ENCODE data around the gene GFPT1. TPM values are rescaled to one million over a fixed set of nuclear protein-coding genes. Genes with fewer than 3 reads are reported as not detected.

GFPT1 gene
- total and polyA plus RNA-seq, 4 donors: 14.7 to 42.6 (median 18.1) TPM

- Histone ChIP-seq H3K36me3 (ENCODE audit: control insufficient read depth in 4 of 4, insufficient read depth in 3 of 4, low read depth in 1 of 4, low read length in 3 of 4) (peaks cover 0 to 8% (median 5%) of the 10 kb centered on the region in 4 donors), H3K27me3 (ENCODE audit: control insufficient read depth in 4 of 4, insufficient read depth in 4 of 4, low read length in 3 of 4) (no peaks in the 10 kb centered on the region), H3K4me3 (ENCODE audit: low read depth in 1 of 3, low read length in 3 of 3) (no peak overlapping the region), H3K4me1 (ENCODE audit: control insufficient read depth in 4 of 4, insufficient read depth in 4 of 4, low read length in 3 of 4) (peaks cover 0 to 8% (median under 1%) of the 10 kb centered on the region in 4 donors), H3K9ac (ENCODE audit: low read depth in 1 of 2, low read length in 2 of 2) (no peak overlapping the region), H3K27ac (ENCODE audit: low read depth in 1 of 2, low read length in 2 of 2) (no peak overlapping the region), H3K9me3 (ENCODE audit: control insufficient read depth in 4 of 4, low read length in 3 of 4) (no peaks in the 10 kb centered on the region)
- TF ChIP-seq FOXA2 (IDR thresholded peaks at IDR 0.05): no peak
- no peak for TF ChIP-seq HNF4G (IDR thresholded peaks at IDR 0.05)
- no peak for TF ChIP-seq RAD21 (IDR thresholded peaks at IDR 0.05)
- no peak for TF ChIP-seq HNF4A (conservative IDR thresholded peaks at IDR 0.05)
- no peak for TF ChIP-seq MAX (IDR thresholded peaks at IDR 0.05)
- TF ChIP-seq TAF1 (conservative IDR thresholded peaks at IDR 0.05): no peak
- no peak for TF ChIP-seq ATF3 (IDR thresholded peaks at IDR 0.05)
- TF ChIP-seq SP1 (IDR thresholded peaks at IDR 0.05): no peak
- no peak for TF ChIP-seq NR2F2 (IDR thresholded peaks at IDR 0.05)
- no peak for TF ChIP-seq GABPA (IDR thresholded peaks at IDR 0.05 in 1 of 2, conservative IDR thresholded peaks at IDR 0.05 in 1 of 2)
- no peak for TF ChIP-seq YY1 (IDR thresholded peaks at IDR 0.05)
- no peak for TF ChIP-seq RXRA (IDR thresholded peaks at IDR 0.05)
- TF ChIP-seq REST (IDR thresholded peaks at IDR 0.05): no peak
- no peak for TF ChIP-seq JUND (IDR thresholded peaks at IDR 0.05)
- no peak for TF ChIP-seq CTCF (IDR thresholded peaks at IDR 0.05; ENCODE audit: low read depth, low read length, missing input control)
- no peak for TF ChIP-seq ZBTB33 (IDR thresholded peaks at IDR 0.05)
- DNase-seq (ENCODE audit: low spot score): no peak
Measured at GRCh38 chr2:69393963-69394362, 6.9 kb upstream of the GFPT1 start.

- no peak overlapping the region for H3K27ac ChIP-seq (ENCODE audit: low read depth in 1 of 2, low read length in 2 of 2)
- H3K4me3 ChIP-seq (ENCODE audit: low read depth in 1 of 3, low read length in 3 of 3): no peak overlapping the region
- H3K36me3 ChIP-seq (ENCODE audit: control insufficient read depth in 4 of 4, insufficient read depth in 3 of 4, low read depth in 1 of 4, low read length in 3 of 4): peaks cover 0 to 5% (median 1%) of the 10 kb centered on the region in 4 donors
- H3K27me3 ChIP-seq (ENCODE audit: control insufficient read depth in 4 of 4, insufficient read depth in 4 of 4, low read length in 3 of 4): no peaks in the 10 kb centered on the region
- H3K4me1 ChIP-seq (ENCODE audit: control insufficient read depth in 4 of 4, insufficient read depth in 4 of 4, low read length in 3 of 4): peaks cover 4 to 18% (median 9%) of the 10 kb centered on the region in 4 donors
- no peak for DNase-seq (ENCODE audit: low spot score)
- H3K9ac ChIP-seq (ENCODE audit: low read depth in 1 of 2, low read length in 2 of 2): no peak overlapping the region
- WGBS: 74% methylated on average over 3 of the region's 3 CpGs
- H3K9me3 ChIP-seq (ENCODE audit: control insufficient read depth in 4 of 4, low read length in 3 of 4): no peaks in the 10 kb centered on the region
- TF ChIP-seq GABPA (IDR thresholded peaks at IDR 0.05 in 1 of 2, conservative IDR thresholded peaks at IDR 0.05 in 1 of 2): no peak
- TF ChIP-seq EGR1 (IDR thresholded peaks at IDR 0.05; ENCODE audit: low read depth in 2 of 2): no peak
- no peak for TF ChIP-seq FOXA2 (IDR thresholded peaks at IDR 0.05)
- no peak for TF ChIP-seq HNF4A (conservative IDR thresholded peaks at IDR 0.05)
- TF ChIP-seq REST (IDR thresholded peaks at IDR 0.05): no peak
- TF ChIP-seq ZBTB33 (IDR thresholded peaks at IDR 0.05): no peak
- TF ChIP-seq NR2F2 (IDR thresholded peaks at IDR 0.05): no peak
- no peak for TF ChIP-seq JUND (IDR thresholded peaks at IDR 0.05)
- no peak for TF ChIP-seq ATF3 (IDR thresholded peaks at IDR 0.05)
- TF ChIP-seq RAD21 (IDR thresholded peaks at IDR 0.05): no peak
- no peak for TF ChIP-seq RXRA (IDR thresholded peaks at IDR 0.05)
Measured at GRCh38 chr2:69390471-69390870, 3.4 kb upstream of the GFPT1 start.

Data from liver (tissue), 9 donors.